HepG2 (cell line): ENCODE measurements around the gene MTARC1. TPM values are rescaled to one million over a fixed set of nuclear protein-coding genes. Genes with fewer than 3 reads are reported as not detected.

ENCODE experiments used
- BCLAF1 ChIP-seq: fragments of 450-650 bp; IDR thresholded peaks from 2 replicates; pipeline ENCODE4 v1.6.1; 2017; ENCODE audit warnings: mild to moderate bottlenecking
- DPF2 ChIP-seq: sonication (generic); formaldehyde crosslinking; IDR thresholded peaks from 2 replicates; pipeline ENCODE4 v1.4.0; 2020; ENCODE audit warnings: mild to moderate bottlenecking, low read depth, missing genetic modification reagents, borderline replicate concordance
- FOXO4 ChIP-seq: sonication (generic); formaldehyde crosslinking; conservative IDR thresholded peaks from 2 replicates; pipeline ENCODE4 v1.8.1; 2023; ENCODE audit warnings: missing genetic modification reagents
- GPBP1L1 ChIP-seq: sonication (generic); formaldehyde crosslinking; IDR thresholded peaks from 2 replicates; pipeline ENCODE4 v1.5.0; 2020; ENCODE audit warnings: mild to moderate bottlenecking, missing genetic modification reagents
- MEIS2 ChIP-seq: sonication (generic); formaldehyde crosslinking; IDR thresholded peaks from 2 replicates; pipeline ENCODE4 v1.9.0; 2021; ENCODE audit warnings: mild to moderate bottlenecking, missing genetic modification reagents
- MTA3 ChIP-seq: sonication (generic); formaldehyde crosslinking; IDR thresholded peaks from 2 replicates; pipeline ENCODE4 v1.4.0; 2020; ENCODE audit warnings: missing genetic modification reagents
- NAIF1 ChIP-seq: sonication (generic); formaldehyde crosslinking; IDR thresholded peaks from 2 replicates; pipeline ENCODE4 v1.5.0; 2020; ENCODE audit warnings: mild to moderate bottlenecking, missing genetic modification reagents, borderline replicate concordance
- PHF21A ChIP-seq: sonication (generic); formaldehyde crosslinking; IDR thresholded peaks from 2 replicates; pipeline ENCODE4 v1.5.0; 2020; ENCODE audit warnings: mild to moderate bottlenecking, missing genetic modification reagents
- SALL1 ChIP-seq: sonication (generic); formaldehyde crosslinking; IDR thresholded peaks from 2 replicates; pipeline ENCODE4 v1.8.0; 2022; ENCODE audit warnings: mild to moderate bottlenecking, missing genetic modification reagents
- ZGPAT ChIP-seq: IDR thresholded peaks from 2 replicates; pipeline ENCODE4 v1.6.1; 2016; ENCODE audit warnings: mild to moderate bottlenecking
- ZMAT3 ChIP-seq: sonication (generic); formaldehyde crosslinking; conservative IDR thresholded peaks from 2 replicates; pipeline ENCODE4 v1.7.0; 2021; ENCODE audit warnings: missing genetic modification reagents
- ZNF10 ChIP-seq: sonication (generic); formaldehyde crosslinking; IDR thresholded peaks from 2 replicates; pipeline ENCODE4 v1.4.0; 2020; ENCODE audit warnings: mild to moderate bottlenecking, low read depth, missing genetic modification reagents, borderline replicate concordance
- ZNF687 ChIP-seq: sonication (generic); formaldehyde crosslinking; IDR thresholded peaks from 2 replicates; pipeline ENCODE4 v1.5.1; 2020; ENCODE audit warnings: mild to moderate bottlenecking, missing genetic modification reagents, moderate library complexity
- ZNF724P ChIP-seq: sonication (generic); formaldehyde crosslinking; IDR thresholded peaks from 2 replicates; pipeline ENCODE4 v1.8.0; 2022; ENCODE audit warnings: missing genetic modification reagents, borderline replicate concordance
- ZNF766 ChIP-seq: sonication (generic); formaldehyde crosslinking; IDR thresholded peaks from 2 replicates; pipeline ENCODE4 v1.5.0; 2020; ENCODE audit warnings: missing genetic modification reagents, borderline replicate concordance
- ZNF839 ChIP-seq: sonication (generic); formaldehyde crosslinking; IDR thresholded peaks from 2 replicates; pipeline ENCODE4 v1.4.0; 2020; ENCODE audit warnings: missing genetic modification reagents, mild to moderate bottlenecking, borderline replicate concordance
- polyA plus RNA-seq, 8 experiments: library from polyadenylated mRNA; depleted of rRNA in 3 of 8; stranded (reverse) in 7 of 8; unstranded in 1 of 8; fragments of >200 nt; fragmentation: Illumina TruSeq in 4 of 8; extraction: Trizol in 4 of 8; gene quantifications; 2 replicates each; pipeline versions ENCODE4 v1.2.1 to v1.2.3, GENCODE V29; 2011 to 2016; ENCODE audit warnings: low read depth in 4 of 8, missing spikeins in 1 of 8, mixed read lengths in 1 of 8; ENCODE audit not compliant: insufficient read depth in 1 of 8
- total RNA-seq, 5 experiments: library from RNA; depleted of rRNA; stranded (reverse); fragments of >200 nt; fragmentation: Illumina TruSeq; extraction: Trizol; gene quantifications; 2 replicates each; pipeline ENCODE4 v1.2.3, GENCODE V29; 2016; ENCODE audit warnings: low read depth in 1 of 5

MTARC1 gene
- total and polyA plus RNA-seq, 2 of the 13 experiments (the other 11 are each of a cell fraction or from before 2014, with no cell fraction given), result 19.4 to 106 TPM

- TF ChIP-seq ZNF839 (CRISPR knock-in tag), result no peak
- peak; percentile 65; the same call in 1 of the 2 replicates for TF ChIP-seq ZGPAT (CRISPR knock-in tag)
- TF ChIP-seq ZNF10 (CRISPR knock-in tag), result no peak
- 0 out of 2 replicates have a peak, but pooled peaks have one; percentile 42 for TF ChIP-seq FOXO4 (CRISPR knock-in tag)
- TF ChIP-seq BCLAF1, result no peak
- no peak for TF ChIP-seq GPBP1L1 (CRISPR knock-in tag)
- no peak for TF ChIP-seq NAIF1 (CRISPR knock-in tag)
- peak; percentile 39; the same call in 1 of the 2 replicates for TF ChIP-seq ZNF724P
- peak; percentile 72 for TF ChIP-seq PHF21A (CRISPR knock-in tag)
- peak; percentile 83 for TF ChIP-seq ZNF687 (CRISPR knock-in tag)
- TF ChIP-seq ZMAT3 (CRISPR knock-in tag), result no peak
- TF ChIP-seq ZNF766 (CRISPR knock-in tag), result no peak
- TF ChIP-seq DPF2 (CRISPR knock-in tag), result no peak
- TF ChIP-seq SALL1, result peak; percentile 39; the same call in 1 of the 2 replicates
- TF ChIP-seq MEIS2 (CRISPR knock-in tag), result 0 out of 2 replicates have a peak, but pooled peaks have one; percentile 9
- no peak for TF ChIP-seq MTA3 (CRISPR knock-in tag)
These were observed at the start of gene MTARC1 (continued) for GRCh38 chr1:220786337-220787068.
